PFSK-1 (cell line): Measurements from ENCODE around the gene VASH1.

Experiments
- SIN3A ChIP-seq: IDR thresholded peaks from 2 replicates; pipeline ENCODE4 v1.6.1; 2012; ENCODE audit warnings: mild to moderate bottlenecking, low read length, moderate library complexity, borderline replicate concordance; ENCODE audit not compliant: insufficient read depth
- TAF1 ChIP-seq: IDR thresholded peaks from 2 replicates; pipeline ENCODE4 v1.6.1; 2012; ENCODE audit warnings: low read length, control low read depth, borderline replicate concordance; ENCODE audit not compliant: insufficient read depth

DNA sequence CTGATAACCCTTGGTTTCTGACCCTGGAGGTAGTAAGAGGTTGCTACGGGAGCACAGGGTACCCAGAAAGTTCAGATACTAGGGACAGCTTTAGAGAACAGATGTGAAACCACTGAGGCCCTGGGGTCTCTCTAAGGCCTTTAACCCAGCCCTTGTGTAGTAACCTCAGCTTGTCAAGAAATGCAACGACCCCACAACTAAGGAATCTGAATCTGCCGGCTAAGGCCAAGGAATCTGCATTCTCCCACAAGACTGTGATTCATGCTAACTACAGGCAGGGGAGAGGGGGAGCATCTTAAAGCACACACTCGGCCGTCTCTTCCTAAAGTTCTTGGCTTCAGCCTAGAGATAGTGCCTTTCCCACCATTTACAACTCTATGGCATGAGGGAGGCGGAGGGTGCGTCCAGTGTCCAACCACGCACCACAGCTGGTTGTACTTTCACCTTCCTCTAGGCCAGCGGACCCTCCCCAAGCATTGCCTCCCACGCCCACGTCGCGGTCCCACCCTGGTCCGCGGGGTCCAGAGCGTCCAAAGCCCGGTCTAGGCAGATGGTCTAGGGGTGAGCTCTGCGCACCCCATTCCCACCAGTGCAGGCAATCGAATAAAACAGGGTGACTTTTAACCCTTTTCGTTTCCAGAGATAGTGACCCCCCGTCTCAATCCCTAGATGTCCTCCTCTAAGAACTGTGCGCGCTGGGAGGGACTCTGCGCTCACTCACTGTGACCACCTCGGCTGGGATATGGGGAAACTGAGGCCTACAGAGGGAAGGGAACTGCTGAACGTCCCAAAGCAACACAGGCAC lies 735 bp upstream of the VASH1 start:
- TF ChIP-seq TAF1 (no peak), SIN3A (no peak)
